ENCODE data around the gene PREX1. TPM values are rescaled to one million over a fixed set of nuclear protein-coding genes. Genes with fewer than 3 reads are reported as not detected.
"Not testable (repeated sequence)": the region's sequence is repeated elsewhere in the genome, so short reads cannot be mapped to it uniquely, and the experiment has no call there.

The PREX1 gene
- total RNA-seq, result 18.1 TPM
- 12.6 TPM for polyA plus RNA-seq

DNA sequence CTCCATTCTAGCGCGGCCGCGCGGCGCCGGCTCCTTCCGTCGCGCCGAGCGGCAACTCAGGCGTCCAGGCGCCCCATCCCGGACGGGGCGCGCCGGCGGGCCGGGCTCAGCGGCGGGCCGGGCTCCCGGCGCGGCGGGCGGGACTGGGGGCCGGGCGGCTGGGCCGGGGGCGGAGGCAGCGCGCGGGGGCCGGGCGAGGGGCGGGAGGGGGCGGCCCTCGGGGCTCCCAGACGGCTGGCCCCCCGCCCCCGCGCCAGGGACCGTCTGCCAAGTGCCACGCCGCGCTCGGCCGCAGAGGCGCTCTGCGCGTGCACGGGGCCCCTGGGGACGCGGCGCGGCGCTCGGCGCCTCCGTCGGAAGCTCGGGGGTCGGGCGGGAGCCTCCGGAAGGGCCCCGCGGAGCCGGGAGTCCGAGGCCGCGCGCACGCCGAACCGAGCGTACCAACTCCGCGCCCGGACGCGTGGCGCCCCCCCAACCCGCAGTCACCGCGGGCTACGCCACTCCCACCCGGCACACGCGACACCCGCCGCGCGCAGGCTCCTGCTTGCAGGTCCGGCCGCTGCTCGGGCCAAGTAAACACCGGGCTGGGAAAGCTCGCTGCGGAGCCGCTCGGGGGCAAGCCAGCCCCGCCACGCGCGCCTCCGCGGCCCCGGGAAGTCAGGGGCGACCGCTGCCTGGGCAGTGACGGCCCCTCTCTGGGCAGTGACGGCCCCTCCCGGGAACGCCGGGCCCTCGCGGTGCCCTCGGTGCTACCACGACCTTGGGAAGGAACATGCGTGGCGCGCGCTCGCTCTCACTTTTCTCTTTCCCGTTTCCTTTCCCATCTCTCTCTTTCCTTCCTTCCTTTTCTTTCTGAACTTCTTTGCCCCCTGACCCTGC is at the start of gene PREX1:
Gene PREX1 (minus strand): TSS at position 145 of the 879 bp plus-strand sequence. CDS start 139 bp downstream, at position 6.
- Histone ChIP-seq H3K4me1 (ENCODE audit: insufficient read depth) (peaks cover 2% of the 10 kb centered on the region), H3K4me3 (ENCODE audit: low read depth, low read length) (peak within 1 kb of the TSS; percentile 83), H3K27ac (ENCODE audit: low read depth) (no peak within 1 kb of the TSS), H3K36me3 (ENCODE audit: insufficient read depth) (no peaks in the 10 kb centered on the region)
- 1% methylated on average over 127 of the region's 128 CpGs for WGBS
- DNase-seq (ENCODE audit: extremely low spot score), result no peak

- no peak overlapping the region for H3K27ac ChIP-seq (ENCODE audit: low read depth)
- no peaks in the 10 kb centered on the region for H3K4me1 ChIP-seq (ENCODE audit: insufficient read depth)
- no peaks in the 10 kb centered on the region for H3K36me3 ChIP-seq (ENCODE audit: insufficient read depth)
- no peak for DNase-seq (ENCODE audit: extremely low spot score)
- WGBS, result 47% methylated on average over 2 of the region's 2 CpGs
- no peak overlapping the region for H3K4me3 ChIP-seq (ENCODE audit: low read depth, low read length)
Observed at GRCh38 chr20:48877304-48877703, 49.5 kb upstream of the PREX1 start.

DNA sequence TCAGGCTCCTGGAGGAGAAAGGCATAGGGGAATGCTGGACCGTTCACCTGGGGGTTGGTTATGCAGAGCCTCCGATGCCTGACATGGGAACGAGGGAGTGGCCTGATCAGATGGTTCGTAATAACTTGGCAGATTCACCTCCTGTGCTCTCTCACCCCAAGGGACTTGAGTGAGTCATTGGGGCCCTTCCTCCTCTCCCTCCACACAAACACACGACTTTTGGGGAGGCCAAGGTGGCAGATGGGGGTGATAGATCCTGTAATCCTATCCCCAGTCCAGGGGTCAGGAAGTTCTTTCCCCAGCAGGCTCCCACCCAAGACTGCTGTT is 48.1 kb upstream of the PREX1 start:
- no peaks in the 10 kb centered on the region for H3K4me1 ChIP-seq (ENCODE audit: insufficient read depth)
- no peaks in the 10 kb centered on the region for H3K36me3 ChIP-seq (ENCODE audit: insufficient read depth)
- no peak overlapping the region for H3K4me3 ChIP-seq (ENCODE audit: low read depth, low read length)
- no peak overlapping the region for H3K27ac ChIP-seq (ENCODE audit: low read depth)
- DNase-seq (ENCODE audit: extremely low spot score), result no peak
- 47% methylated on average over 5 of the region's 5 CpGs for WGBS

DNA sequence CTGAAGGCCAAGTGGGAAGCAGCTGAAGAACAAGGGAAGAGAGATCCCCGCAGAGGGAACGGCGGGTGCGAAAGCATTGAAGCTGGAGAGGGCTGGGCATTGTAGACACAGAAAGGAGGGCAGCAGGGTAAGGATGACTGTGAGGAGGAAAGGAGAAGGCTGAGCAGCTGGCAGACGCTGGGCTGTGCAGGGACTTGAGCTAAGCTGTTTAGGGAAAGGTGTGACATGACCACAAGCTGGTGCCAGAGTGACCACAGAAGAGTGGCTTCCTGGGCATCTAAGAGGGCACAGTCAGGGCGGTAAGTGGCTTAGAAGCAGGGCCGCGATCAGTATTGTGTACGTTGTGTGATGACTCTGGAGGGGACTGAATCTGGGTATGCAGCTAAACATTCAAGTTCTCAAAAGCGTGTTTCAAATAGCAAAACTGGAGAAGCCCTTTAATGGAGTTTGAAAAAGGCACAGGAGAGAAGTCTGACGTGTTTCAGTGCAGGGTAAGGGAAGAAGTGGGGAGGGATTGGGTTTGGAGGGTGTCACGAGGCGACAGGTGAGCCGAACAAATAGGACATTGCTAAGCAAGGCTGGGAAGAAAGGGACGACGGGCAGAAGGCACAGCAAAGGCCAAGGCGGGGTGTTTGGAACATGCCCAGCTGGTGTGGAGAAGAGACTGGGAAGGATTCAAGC is 47.6 kb upstream of the PREX1 start:
- Histone ChIP-seq H3K4me1 (ENCODE audit: insufficient read depth) (no peaks in the 10 kb centered on the region), H3K4me3 (ENCODE audit: low read depth, low read length) (no peak overlapping the region), H3K27ac (ENCODE audit: low read depth) (no peak overlapping the region), H3K36me3 (ENCODE audit: insufficient read depth) (no peaks in the 10 kb centered on the region)
- DNase-seq (ENCODE audit: extremely low spot score), result no peak
- WGBS, result 76% methylated on average over 17 of the region's 17 CpGs

DNA sequence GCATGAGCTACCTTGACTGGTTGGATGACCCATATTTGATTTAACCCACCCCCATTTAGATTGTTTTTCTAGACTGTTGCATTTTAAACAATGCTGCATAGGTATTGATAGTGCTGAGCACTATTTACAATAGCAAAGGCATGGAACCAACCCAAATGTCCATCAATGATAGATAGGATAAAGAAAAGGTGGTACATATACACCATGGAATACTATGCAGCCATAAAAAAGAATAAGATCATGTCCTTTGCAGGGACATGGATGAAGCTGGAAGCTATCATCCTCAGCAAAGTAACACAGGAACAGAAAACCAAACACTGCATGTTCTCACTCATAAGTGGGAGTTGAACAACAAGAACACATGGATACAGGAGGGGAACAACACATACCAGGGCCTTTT is 41.6 kb upstream of the PREX1 start:
- not testable (repeated sequence) for H3K36me3 ChIP-seq (ENCODE audit: insufficient read depth); H3K27ac ChIP-seq (ENCODE audit: low read depth); H3K4me3 ChIP-seq (ENCODE audit: low read depth, low read length); DNase-seq (ENCODE audit: extremely low spot score); H3K4me1 ChIP-seq (ENCODE audit: insufficient read depth)

GRCh38 chr20:48866936-48867335 is 39.1 kb upstream of the PREX1 start:
- no peak overlapping the region for H3K27ac ChIP-seq (ENCODE audit: low read depth)
- no peaks in the 10 kb centered on the region for H3K36me3 ChIP-seq (ENCODE audit: insufficient read depth)
- no peaks in the 10 kb centered on the region for H3K4me1 ChIP-seq (ENCODE audit: insufficient read depth)
- no peak overlapping the region for H3K4me3 ChIP-seq (ENCODE audit: low read depth, low read length)
- WGBS, result 88% methylated on average over 1 of the region's 1 CpG
- DNase-seq (ENCODE audit: extremely low spot score), result no peak

- H3K36me3 ChIP-seq (ENCODE audit: insufficient read depth), result no peaks in the 10 kb centered on the region
- H3K4me1 ChIP-seq (ENCODE audit: insufficient read depth), result no peaks in the 10 kb centered on the region
- no peak for DNase-seq (ENCODE audit: extremely low spot score)
- H3K27ac ChIP-seq (ENCODE audit: low read depth), result no peak overlapping the region
- 68% methylated on average over 5 of the region's 5 CpGs for WGBS
- H3K4me3 ChIP-seq (ENCODE audit: low read depth, low read length), result no peak overlapping the region
Observed at GRCh38 chr20:48864738-48865318, 37.0 kb upstream of the PREX1 start.

GRCh38 chr20:48864254-48864653 is 36.5 kb upstream of the PREX1 start:
- H3K4me3 ChIP-seq (ENCODE audit: low read depth, low read length), result no peak overlapping the region
- DNase-seq (ENCODE audit: extremely low spot score), result no peak
- H3K4me1 ChIP-seq (ENCODE audit: insufficient read depth), result no peaks in the 10 kb centered on the region
- no peak overlapping the region for H3K27ac ChIP-seq (ENCODE audit: low read depth)
- no peaks in the 10 kb centered on the region for H3K36me3 ChIP-seq (ENCODE audit: insufficient read depth)
- WGBS, result 68% methylated on average over 5 of the region's 5 CpGs

DNA sequence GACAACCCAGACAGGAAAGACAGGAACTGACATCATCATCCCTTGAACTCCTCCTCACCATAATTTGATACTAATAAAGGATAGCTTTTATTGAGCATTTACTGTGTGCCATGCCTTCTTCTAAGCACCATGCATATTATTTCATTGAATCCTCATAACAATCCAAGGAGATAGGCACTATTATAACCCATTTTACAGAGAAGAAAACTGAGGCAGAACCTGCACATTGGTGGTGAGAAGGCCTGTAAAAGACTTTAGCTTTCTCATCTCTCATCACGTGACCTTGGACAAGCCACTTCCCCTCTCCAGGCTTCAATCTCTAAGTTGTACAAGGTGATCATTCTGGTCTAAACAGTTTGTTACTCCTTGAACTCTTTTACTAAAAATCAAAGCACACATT is 34.5 kb upstream of the PREX1 start:
- Histone ChIP-seq H3K4me1 (ENCODE audit: insufficient read depth) (no peaks in the 10 kb centered on the region), H3K4me3 (ENCODE audit: low read depth, low read length) (no peak overlapping the region), H3K27ac (ENCODE audit: low read depth) (no peak overlapping the region), H3K36me3 (ENCODE audit: insufficient read depth) (no peaks in the 10 kb centered on the region)
- no peak for DNase-seq (ENCODE audit: extremely low spot score)
- 90% methylated on average over 1 of the region's 1 CpG for WGBS

- no peak for DNase-seq (ENCODE audit: extremely low spot score)
- Histone ChIP-seq H3K36me3 (ENCODE audit: insufficient read depth) (no peaks in the 10 kb centered on the region), H3K4me3 (ENCODE audit: low read depth, low read length) (no peak overlapping the region), H3K4me1 (ENCODE audit: insufficient read depth) (no peaks in the 10 kb centered on the region), H3K27ac (ENCODE audit: low read depth) (no peak overlapping the region)
- WGBS, result 88% methylated on average over 2 of the region's 2 CpGs
Observed at GRCh38 chr20:48861444-48861843, 33.6 kb upstream of the PREX1 start.

DNA sequence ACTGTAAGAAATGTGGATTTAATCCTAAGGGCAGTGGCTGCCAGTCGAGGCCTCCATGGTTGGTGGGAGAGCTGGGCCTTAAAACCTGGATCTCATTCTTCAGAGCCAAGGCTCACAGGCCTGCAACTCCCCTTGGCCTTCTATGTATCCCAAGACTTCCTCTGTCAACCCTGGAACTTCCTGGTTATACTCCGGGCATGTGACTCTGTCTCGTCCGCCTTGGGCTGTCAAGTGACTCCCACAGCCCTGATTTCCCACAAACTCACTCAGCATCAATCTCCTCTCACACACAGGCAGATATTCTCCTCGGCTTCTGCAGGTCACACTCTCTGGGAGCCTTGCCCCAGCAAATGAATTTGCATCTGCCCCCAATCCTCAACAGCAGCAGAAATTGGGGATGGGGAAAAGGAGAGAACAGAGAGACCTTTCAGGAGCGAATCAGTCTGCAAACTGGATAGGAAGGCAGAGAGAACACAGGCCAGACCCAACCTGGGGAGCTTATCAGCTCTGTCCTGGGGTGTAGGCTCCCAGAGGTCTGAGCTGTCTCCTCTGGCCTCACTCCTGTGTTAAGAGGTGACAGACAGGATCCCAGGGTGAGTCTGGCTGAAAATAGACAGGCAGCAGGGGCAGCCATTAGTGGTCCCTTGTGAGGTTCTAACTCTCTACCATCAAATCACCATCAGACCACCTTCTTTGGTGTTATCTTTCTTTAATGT is 30.4 kb upstream of the PREX1 start:
- no peak for DNase-seq (ENCODE audit: extremely low spot score)
- Histone ChIP-seq H3K4me3 (ENCODE audit: low read depth, low read length) (no peak overlapping the region), H3K36me3 (ENCODE audit: insufficient read depth) (no peaks in the 10 kb centered on the region), H3K27ac (ENCODE audit: low read depth) (no peak overlapping the region), H3K4me1 (ENCODE audit: insufficient read depth) (no peaks in the 10 kb centered on the region)
- 76% methylated on average over 6 of the region's 6 CpGs for WGBS

DNA sequence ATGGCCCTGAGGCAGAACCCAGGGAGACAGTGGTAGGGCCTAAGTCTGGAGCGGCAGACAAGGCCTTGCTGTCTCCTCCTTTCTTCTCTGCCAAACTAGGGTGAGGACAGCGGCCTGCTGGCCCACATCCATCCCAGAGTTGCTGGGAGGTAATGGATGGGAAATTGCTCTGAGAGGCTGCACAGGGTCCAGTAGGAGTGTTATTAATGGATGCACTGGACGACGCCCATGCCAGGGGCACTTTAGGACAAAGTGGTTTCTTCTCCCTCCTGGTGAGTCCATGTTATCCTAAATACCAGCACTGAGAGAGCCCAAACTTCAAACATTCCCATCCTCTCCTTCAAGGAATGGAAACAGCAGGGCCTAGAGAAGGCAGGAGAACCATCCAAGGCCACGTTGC is 28.3 kb upstream of the PREX1 start:
- no peak for DNase-seq (ENCODE audit: extremely low spot score)
- Histone ChIP-seq H3K27ac (ENCODE audit: low read depth) (no peak overlapping the region), H3K4me1 (ENCODE audit: insufficient read depth) (no peaks in the 10 kb centered on the region), H3K4me3 (ENCODE audit: low read depth, low read length) (no peak overlapping the region), H3K36me3 (ENCODE audit: insufficient read depth) (no peaks in the 10 kb centered on the region)
- WGBS, result 94% methylated on average over 5 of the region's 5 CpGs

DNA sequence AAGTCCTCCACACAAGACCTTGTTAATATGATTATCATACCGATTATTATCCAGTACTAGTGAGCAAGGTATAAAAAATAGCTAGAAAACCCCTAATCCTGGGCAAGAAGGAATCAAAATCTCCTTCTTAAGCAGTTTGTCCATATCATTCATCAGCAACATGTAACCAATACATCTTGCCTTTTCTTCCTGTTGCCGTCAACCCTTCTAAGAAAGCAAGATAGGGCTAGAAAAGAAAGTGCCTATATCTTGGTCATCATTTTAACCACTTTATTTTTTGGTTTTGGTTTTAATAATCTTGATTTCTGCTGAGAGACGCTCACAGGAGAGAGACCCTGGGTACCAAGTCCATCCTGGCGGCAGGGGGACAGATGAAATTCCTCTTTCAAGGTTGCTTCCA is 27.2 kb upstream of the PREX1 start:
- Histone ChIP-seq H3K4me1 (ENCODE audit: insufficient read depth) (no peaks in the 10 kb centered on the region), H3K27ac (ENCODE audit: low read depth) (no peak overlapping the region), H3K4me3 (ENCODE audit: low read depth, low read length) (no peak overlapping the region), H3K36me3 (ENCODE audit: insufficient read depth) (no peaks in the 10 kb centered on the region)
- no peak for DNase-seq (ENCODE audit: extremely low spot score)
- 93% methylated on average over 4 of the region's 4 CpGs for WGBS
